NCI-H1694 (cell line): Measurements from ENCODE around the gene ARMC3.
"Not testable (repeated sequence)": the region's sequence is repeated elsewhere in the genome, so short reads cannot be mapped to it uniquely, and the experiment has no call there.

Experiments used
- DNase-seq: peaks from one replicate; lab custom pipeline; 2025; lab: John Stamatoyannopoulos, UW

ARMC3 gene

DNA sequence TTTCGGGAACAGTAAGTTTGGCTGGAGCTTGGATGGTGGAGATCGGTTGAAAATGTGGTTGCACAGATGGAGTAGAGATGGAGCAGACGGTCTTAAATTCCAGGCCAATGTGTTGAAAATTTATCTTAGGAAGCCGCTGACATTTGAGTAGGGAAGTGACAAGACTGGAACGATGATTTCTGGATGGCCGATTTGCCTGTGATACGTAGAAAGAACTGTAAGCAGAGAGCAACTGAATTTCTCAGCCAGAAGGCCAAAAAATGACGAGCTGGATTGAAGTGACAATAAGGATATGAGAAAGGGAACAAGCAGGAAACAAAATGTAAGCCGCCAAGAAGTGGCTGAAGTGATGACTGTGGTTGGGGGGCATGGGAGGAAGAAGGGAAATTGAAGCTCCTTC is 687 bp upstream of the ARMC3 start:
- no peak for DNase-seq

DNA sequence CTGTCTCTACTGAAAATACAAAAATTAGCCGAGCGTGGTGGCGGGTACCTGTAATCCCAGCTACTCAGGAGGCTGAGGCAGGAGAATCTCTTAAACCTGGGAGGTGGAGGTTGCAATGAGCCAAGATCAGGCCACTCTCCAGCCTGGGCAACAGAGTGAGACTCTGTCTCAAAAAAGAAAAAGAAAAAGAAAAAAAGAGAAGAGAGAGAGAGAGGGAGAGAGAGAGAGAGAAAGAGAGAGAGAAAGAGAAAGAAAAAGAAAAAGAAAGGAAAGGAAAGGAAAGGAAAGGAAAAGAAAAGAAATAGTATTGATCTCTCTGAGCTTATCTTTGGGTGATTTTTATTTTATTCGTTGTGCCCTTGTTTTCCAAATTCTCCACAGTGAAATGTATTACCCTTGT is 1.2 kb downstream of the ARMC3 start:
- not testable (repeated sequence) for DNase-seq

DNA sequence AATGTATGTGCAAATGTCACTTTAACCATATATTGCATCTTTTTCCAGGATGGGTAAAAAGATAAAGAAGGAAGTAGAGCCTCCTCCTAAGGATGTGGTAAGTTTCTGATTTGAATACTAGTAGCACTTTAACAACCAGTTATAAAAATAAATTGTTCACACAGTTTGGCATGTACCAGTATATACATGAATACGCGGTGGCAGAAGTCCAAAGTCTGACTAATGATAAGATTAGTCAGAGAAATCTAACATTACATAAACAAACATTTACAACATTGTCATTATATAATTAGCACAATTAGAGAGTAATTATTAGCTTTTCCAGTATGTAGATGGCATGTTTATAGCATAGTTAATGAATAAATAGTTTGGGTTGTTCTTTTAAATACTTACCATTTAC is 4.1 kb downstream of the ARMC3 start:
- DNase-seq: no peak

DNA sequence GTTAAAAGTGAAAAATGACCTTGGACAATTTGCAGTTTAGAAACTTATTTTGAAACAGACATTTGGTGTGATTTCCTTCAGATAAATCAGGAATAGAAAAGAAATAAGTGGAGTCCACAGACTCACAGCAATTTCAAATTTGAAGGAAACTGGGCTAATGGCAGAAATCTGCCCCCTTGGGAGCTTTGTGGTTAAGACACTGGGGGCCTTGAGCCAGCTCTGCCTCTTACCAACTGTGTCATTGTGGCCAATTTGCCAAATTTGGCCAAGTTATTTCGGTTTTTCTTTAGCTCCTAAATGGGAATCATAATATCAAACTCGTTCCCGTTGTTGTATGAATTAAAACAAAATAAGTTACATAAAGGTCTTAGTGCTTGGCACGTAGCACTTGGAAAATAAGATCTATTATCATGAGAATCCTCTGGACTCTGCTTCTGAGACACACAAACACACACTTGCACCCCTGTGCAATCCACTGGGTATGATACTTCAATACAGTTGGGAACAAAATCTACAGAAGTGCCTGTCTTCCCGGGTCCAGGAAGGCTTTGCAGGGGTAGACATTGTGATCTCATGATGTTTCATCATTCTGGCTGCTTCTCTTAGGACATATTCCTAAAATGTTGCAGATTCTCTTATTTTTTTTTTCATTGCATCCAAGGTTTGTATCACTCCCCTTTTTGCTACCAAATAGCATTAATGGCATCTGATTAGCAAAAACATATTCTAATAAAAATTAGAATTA is 4.9 kb downstream of the ARMC3 start:
- no peak for DNase-seq

DNA sequence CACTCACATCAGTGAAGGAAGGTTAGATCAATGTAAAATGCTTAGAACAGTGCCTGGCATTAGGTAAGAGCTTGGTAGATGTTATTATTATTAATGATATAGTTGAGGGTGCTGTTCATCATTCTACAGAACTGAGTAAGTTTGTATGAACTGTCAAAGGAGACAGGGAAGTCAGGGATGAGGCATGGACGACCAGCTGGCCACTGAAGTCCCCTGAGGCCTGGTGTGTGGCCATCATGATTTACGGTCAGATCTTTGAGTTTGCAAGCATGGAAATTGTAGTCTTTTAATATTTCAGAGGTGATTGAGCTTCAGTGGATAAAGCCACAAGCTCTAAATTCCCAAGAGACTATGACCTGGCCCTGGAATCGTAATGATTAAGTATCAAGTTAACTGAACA is 6.9 kb downstream of the ARMC3 start:
- no peak for DNase-seq

DNA sequence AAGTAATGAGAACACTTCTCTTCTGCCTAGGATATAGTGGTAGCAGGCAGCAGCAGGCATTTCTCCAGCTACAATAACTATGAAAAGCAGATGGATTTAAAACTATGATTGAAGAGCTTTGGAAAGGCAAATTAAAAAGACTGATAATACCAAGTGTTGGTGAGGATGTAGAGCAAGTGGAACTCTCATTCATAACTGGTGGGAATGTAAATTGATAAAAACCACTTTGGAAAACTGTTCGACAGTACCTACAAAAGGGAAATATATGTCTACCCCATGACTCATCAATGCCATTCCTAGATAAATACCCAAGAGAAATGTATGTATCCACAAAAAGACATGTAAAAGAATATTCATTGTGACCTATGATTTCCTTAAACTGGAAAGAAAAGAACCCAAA is 14.6 kb downstream of the ARMC3 start:
- no peak for DNase-seq

DNA sequence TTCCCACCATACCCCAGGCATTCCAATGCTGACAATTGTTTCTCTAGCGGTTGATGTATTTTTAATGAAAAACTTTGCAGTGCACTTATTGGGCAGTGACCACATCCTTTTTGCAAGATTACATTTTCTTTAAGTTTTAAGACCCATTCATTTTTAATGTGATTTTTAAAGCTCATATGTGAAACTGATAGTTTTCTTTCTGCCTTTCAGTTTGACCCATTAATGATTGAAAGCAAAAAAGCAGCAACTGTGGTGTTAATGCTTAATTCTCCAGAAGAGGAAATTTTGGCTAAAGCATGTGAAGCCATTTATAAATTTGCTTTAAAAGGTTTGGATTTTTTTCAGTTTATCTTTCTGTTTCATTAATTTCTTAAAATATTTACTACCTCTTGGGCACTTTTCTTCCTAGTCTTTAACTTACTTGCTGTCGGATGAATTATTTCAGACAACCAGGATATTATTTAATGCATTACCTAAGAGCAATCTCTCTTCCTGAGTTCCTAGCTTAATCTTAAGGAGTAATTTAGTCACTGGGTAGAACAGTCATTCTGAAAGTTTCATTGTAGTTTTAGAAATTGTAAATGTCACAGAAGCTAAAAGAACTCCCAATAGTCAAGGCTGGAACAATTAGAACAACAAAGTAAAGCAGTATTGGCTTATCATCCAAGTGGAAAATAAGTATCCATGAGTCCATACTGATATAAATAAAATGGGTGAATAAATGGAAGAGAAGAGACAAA is 18.3 kb downstream of the ARMC3 start:
- DNase-seq: no peak

DNA sequence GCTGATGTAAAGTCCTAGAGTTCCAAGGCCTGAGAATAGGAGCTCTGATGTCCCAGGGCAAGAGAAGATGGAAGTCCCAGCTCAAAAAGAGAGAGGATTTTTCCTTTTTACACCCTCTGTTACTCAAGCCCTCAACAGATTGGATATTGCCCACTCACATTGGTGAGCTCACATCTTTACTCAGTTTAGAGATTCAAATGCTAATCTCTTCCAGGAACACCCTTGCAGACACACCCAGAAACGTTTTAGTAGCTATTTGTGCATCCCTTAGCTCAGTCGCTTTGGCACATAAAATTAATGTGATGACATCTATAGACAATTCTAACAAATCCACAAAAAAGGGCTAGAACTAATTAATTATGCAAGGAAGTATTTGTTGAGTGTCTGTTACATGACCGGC is 27.1 kb downstream of the ARMC3 start:
- DNase-seq: no peak

DNA sequence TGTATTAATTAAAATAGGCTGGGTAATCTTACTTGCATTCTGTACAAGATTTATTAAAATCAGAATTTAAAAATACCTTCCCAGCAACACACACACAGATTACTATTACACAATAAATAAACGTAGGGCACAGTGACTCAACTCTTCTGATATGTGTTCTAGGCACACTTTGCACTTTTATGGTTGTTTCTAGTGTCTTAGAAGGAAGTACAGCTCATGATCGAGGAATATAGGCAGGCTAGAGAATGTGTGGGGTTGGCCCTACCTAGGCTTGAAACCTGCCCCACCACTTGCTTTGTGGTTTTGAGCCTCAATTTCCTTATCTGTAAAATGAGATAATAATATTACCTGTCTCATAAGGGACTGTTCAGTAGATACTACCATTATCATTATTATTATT is 30.5 kb downstream of the ARMC3 start:
- DNase-seq: no peak

DNA sequence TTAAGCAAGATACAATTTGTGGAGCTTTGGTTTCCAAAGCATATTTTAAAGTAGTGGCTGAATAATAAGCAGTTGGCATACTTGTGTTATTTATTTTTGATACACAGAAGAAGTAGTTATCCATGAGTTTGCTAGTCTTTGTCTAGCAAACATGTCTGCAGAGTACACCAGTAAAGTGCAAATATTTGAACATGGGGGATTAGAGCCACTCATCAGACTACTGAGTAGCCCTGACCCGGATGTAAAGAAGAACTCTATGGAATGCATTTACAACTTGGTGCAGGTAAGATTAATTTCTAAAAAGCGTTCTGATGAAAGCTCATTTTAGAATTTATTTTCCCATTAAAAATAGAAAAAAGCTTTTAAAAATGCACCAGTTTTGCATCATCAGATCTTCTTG is 31.4 kb downstream of the ARMC3 start:
- no peak for DNase-seq

DNA sequence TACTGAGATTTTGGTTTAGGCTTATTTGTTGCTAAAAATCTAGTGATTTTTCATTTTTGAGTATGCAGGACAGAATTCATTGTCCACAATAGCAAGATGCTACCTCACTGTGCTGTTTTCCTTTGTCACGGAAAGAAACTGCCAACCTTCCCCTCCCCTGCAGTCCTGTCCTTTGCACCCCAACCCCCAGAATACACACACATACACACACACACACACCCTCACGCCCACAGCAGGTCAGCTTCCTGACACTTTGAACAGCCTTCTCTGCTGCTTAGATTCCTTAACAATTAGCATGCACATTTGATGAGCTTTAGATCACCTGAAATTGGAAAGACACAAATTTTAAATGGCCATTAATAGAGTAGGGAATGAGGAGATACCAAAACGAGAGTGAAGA is 32.1 kb downstream of the ARMC3 start:
- no peak for DNase-seq

DNA sequence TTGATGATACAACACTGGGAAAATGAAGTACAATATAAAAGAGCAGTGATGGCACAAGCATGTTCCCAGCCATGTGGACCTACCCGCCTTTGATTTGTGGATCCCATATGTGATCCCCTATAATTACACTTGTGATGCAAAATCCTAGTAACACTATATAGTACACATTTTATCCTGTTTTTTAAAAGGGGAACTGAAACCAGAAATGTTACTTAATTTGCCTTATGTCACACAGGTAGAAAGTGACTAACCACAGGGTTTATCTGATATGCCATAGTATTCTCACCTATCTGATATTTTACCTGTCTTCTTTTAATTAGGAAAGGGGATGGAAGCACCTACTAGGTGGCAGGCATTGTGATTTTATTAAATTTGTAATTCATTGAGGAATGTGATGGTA is 35.0 kb downstream of the ARMC3 start:
- no peak for DNase-seq

DNA sequence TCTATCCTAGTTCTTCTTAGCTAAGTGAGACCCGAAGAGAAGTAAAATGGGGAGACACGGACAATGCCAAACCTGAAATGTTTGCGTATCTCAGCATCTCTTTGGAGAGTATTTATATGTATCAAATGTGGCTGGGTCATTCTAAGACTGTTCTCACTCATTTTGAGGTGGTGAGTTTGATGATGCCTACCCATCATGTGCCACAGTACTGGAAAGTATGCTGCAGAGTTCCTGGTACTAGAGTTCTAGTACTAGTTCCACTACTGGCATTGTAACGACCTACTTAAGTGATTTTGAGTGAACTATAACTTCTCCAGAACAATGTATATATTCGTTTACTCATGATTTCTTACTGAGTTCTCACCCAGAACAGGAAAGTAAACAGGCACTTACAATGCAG is 41.9 kb downstream of the ARMC3 start:
- no peak for DNase-seq

DNA sequence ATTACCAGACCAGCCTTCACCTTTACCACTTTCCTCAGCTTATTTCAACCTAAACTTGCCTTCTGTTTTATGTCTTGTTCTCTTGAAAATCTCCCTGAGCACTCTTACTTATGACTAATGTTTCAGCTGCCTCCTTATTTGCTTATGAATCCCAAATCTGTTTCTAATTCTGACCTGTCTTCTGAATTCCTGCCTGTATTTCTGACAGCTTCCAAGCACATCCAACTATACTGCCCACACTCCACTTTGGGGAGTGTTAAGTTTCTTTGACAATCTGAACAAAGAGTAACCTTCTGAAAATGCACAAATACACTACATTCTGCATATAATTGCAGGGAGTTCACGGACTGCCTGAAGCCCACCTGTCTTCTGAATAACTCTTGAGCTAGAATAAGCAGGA is 48.7 kb downstream of the ARMC3 start:
- no peak for DNase-seq

DNA sequence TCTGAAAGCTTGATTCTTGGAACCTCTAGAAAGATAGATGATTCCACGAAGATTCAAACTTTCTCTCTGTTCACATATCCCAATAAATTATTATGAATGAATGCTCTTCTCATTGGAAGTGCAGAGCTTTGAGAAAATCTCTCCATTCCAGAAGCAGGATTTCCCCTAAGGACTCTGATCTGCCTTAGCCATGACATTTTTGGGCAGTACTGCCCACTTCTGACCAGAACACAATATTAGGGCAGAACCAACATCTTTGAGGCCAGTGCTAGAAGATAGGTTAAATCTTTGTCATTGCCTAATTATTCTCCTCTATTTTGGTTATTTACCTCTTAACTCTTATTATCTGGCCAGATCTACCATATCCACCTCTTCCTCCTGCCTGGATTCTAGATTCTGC is 49.9 kb downstream of the ARMC3 start:
- DNase-seq: no peak

DNA sequence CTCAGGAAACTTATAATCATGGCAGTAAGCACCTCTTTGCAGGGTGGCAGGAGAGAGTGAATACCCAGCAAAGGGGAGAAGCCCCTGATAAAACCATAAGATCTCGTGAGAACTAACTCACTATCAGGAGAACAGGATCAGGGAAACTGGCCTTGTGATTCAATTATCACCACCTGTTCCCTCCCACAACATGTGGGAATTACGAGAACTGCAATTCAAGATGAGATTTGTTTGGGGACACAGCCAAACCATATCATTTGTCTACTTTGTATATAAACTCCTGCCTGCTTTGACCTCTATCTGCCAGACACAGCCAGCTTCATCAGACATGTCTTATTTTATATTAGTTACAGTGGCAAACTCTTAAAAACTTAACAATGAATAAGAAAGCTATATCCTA is 50.4 kb downstream of the ARMC3 start:
- DNase-seq: no peak

DNA sequence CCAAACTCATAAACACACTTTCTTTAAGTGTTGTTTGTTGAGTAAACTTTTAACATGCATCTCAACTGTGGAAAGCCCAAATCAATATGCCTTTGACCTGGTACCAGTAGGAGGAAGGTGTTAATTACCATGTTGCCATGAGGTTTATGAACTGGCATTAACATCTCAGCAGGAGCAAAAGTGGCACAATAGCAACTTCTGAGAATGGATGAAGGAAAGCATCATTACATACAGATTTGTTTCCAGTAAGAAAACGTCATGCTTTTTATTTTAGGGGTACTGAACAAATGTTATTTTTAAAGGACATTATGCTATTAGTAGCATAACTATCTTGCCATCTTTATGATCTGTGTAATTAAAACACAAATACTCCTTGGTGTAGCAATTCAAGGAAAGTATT is 51.1 kb downstream of the ARMC3 start:
- no peak for DNase-seq

DNA sequence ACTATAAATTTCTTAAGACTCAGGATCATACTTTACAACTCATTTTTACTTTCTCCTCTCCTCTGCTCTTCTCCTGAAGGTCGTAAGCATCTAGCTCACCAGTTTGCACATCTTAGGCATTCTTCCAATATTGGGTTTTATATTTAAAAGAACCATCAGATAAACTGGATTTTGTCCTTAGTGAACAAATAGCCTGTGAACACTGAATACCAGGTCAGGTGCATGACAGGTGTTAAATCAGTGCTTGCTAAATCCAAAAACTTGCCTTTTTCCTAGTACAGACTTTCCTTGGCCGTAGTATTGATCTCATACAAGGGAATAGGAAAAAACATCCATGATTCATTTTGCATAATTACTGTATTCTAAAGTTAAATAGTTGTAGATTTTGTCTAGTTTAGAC is 53.0 kb downstream of the ARMC3 start:
- DNase-seq: no peak

DNA sequence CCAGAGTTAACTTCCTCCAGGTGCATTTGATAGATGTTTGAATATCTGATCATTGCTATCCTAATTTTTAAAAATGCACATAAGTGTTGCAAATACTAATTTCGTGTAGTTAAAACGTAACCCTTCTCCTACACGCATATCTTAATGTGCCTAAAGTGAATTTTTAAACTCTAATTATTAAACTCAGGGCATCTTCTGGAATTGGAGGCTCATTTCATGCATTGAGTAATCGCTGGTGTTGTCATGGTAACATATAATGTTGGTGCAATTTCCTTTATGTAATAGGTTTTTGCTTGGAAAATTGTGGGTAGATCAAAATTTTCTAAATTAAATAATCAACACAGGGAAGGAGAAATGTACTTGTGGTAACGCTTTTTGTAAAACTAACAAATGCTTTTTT is 56.2 kb downstream of the ARMC3 start:
- no peak for DNase-seq

DNA sequence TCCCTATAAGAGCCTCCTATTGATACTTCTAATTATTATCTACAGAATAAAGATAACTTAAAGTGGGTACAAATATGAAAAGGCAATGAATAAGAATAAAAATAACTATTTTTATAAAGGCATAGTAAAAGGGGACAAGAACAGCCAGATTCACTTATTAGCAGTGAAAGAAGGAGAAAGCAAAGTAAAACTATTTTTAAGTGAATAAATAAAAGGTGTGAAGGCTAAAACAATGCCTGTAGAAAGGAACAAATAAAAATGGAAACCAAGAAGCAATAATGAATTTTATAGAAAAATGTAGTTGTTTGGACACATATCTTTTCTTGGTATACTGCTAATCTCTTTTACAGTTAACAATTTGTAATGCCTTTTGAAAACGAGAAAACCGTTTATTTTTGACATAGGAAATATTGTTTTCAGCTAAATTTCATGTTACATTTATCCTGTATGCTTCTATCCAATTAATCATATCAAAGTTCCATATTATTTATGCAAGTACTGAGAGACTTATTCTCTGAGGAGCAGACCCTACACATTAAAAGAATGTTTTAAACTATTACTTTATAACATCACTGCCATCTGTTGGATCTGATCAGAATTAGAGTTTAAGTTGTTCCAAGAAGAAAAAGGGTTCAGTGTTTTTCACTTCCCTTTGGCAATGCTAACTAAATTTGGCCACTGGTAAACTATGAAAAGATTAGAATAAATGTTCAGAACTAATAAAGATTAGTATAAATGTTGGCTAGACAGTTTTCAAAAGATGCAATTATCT is 59.1 kb downstream of the ARMC3 start:
- peak; percentile 16 for DNase-seq

DNA sequence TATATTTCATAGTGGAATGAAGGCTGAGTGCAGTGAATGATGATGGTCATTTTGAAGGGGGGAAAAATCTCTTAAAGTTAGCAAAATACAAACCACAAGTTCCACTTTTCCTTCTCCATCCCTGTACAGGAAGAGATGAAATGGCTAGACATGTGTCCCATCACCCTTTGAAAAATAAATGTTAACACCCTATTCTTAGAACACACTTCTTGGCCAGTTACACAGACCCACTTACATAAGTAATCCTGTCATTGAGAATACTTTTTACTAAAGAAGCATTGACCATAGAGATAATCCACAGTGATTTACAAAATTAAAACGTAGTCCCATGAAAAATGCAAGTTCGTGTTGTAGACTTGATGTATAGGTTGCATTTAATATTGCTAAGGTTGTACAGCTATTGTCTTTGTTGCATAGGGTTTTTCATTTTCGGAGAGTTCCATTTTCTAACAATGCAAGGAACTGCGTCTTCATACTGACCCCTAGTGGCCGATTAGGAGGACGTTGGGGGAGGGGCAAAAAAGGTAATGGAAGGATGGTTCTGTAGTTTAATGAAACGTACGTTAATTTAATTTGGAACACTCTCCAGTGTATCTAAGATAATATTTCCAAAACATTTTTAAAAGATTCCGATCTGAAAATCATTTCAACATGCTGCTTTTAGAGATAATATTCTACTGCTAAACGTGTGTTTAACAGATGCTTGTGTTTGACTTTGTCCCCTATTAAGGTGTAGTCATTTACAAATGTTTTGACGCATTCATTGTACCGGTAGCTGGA is 60.9 kb downstream of the ARMC3 start:
- peak; percentile 32 for DNase-seq

DNA sequence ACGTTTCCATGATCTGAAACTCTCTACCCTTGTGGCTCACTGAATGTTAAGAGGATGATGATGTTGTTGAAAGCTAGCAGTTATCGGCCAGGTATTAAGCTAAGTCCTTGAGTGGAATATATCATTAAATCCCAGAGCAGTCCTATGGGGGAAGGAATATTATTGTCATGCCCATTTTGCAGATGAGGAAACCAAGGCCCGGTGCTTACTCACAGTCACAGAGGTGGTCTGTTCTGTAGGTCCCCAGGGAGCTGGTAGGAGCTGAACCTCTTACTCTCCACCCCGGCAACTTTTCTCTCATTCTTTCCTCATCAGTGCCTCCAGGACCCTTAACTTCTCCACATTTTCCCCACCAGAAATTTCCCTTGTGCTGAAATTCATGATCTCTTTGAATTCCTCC is 62.6 kb downstream of the ARMC3 start:
- DNase-seq: no peak
